ENCODE data around the gene ELL2. TPM values are rescaled to one million over a fixed set of nuclear protein-coding genes. Genes with fewer than 3 reads are reported as not detected.
A peak's percentile ranks its signal among the peaks of the same experiment; 100 is the strongest.
"Not testable (repeated sequence)": the region's sequence is repeated elsewhere in the genome, so short reads cannot be mapped to it uniquely, and the experiment has no call there.

The ELL2 gene
- total and polyA plus RNA-seq, 9 of the 15 experiments (the other 6 are each of a cell fraction or from before 2014, with no cell fraction given): 4.3 to 18.3 (median 14.5) TPM

DNA sequence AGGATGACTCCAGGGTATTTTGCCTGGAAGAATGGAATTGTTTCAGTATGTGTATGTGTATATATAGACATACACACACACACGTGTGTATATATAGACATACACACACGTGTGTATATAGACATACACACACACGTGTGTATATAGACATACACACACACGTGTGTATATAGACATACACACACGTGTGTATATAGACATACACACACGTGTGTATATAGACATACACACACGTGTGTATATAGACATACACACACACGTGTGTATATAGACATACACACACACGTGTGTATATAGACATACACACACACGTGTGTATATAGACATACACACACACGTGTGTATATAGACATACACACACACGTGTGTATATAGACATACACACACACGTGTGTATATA lies 34.4 kb downstream of the ELL2 start:
- POLR2A ChIA-PET: interaction anchor here (0.8 kb wide), 1 partner anchor 248 kb away, joined by 3 read pairs; no protein-coding TSS in a partner anchor
- H2AFZ ChIP-seq (ENCODE audit: low read depth, low read length); H3K4me2 ChIP-seq (ENCODE audit: insufficient read depth, low read length); H3K4me3 ChIP-seq; H3K9me1 ChIP-seq (ENCODE audit: control insufficient read depth, insufficient read depth, low read length); BruUV-seq (replicated peaks); DNase-seq (ENCODE audit: extremely low read depth in 1 of 4, low spot score in 3 of 4); CTCF ChIA-PET (ENCODE audit: low intra/inter-chr PET ratio); H3K27ac ChIP-seq (ENCODE audit: extremely low read depth, low read depth, low read length); H3K9me3 ChIP-seq (replicated peaks; ENCODE audit: control insufficient read depth, insufficient read depth, low read depth, low read length); ATAC-seq; H3K36me3 ChIP-seq (ENCODE audit: control insufficient read depth, insufficient read depth, low read length); FAIRE-seq; in situ Hi-C loops (cut with MboI); H3K27me3 ChIP-seq (ENCODE audit: control insufficient read depth in 2 of 2, insufficient read depth in 2 of 2, low read length in 2 of 2); H4K20me1 ChIP-seq (replicated peaks; ENCODE audit: control insufficient read depth, insufficient read depth, low read length); H3K9ac ChIP-seq (ENCODE audit: insufficient read depth in 1 of 2, low read depth in 2 of 2, low read length in 2 of 2); intact Hi-C loops (cut with micrococcal nuclease): not testable (repeated sequence)
- Histone ChIP-seq H3K4me1 (replicated peaks in 1 of 2; ENCODE audit: control insufficient read depth in 2 of 2, insufficient read depth in 2 of 2, low read length in 2 of 2) (peaks cover 10 to 62% of the 10 kb centered on the region in 2 experiments), H3K79me2 (ENCODE audit: control insufficient read depth, insufficient read depth, low read length) (peaks cover 44% of the 10 kb centered on the region)
- 0 out of 2 replicates have a peak, but pooled peaks have one; percentile 14 for TF ChIP-seq ADNP (tag; IDR thresholded peaks at IDR 0.05)
- WGBS (ENCODE audit: insufficient coverage, low coverage, missing lambda C conversion rate): 73% methylated on average over 5 of the region's 13 CpGs

DNA sequence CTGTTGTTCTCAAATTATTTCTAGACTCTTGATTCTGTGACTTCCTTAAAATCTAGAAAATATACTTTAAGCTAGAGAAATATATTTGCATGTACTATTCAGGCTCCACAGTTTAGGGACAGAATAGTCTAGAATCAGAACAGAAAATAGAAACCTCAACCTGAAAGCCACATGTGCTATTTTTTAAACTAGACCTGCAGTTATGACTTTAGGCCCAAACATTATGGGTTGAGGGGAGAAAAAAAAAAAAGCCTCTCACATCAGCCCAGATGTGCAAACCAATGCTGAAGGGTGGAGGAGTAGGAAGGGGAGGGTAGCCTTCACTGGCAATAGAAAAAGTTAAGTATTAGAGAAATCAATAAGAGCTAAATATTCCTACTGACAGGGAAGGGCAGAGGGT lies 35.7 kb downstream of the ELL2 start:
- intact Hi-C loops (cut with micrococcal nuclease) (no loop called here), in situ Hi-C loops (cut with MboI) (no loop called here)
- Histone ChIP-seq H4K20me1 (replicated peaks; ENCODE audit: control insufficient read depth, insufficient read depth, low read length) (no peaks in the 10 kb centered on the region), H3K9ac (ENCODE audit: insufficient read depth in 1 of 2, low read depth in 2 of 2, low read length in 2 of 2) (no peak overlapping the region), H2AFZ (ENCODE audit: low read depth, low read length) (no peak overlapping the region), H3K9me3 (replicated peaks; ENCODE audit: control insufficient read depth, insufficient read depth, low read depth, low read length) (no peaks in the 10 kb centered on the region), H3K27me3 (ENCODE audit: control insufficient read depth in 2 of 2, insufficient read depth in 2 of 2, low read length in 2 of 2) (no peaks in the 10 kb centered on the region), H3K4me1 (replicated peaks in 1 of 2; ENCODE audit: control insufficient read depth in 2 of 2, insufficient read depth in 2 of 2, low read length in 2 of 2) (peaks cover 10 to 52% of the 10 kb centered on the region in 2 experiments), H3K79me2 (ENCODE audit: control insufficient read depth, insufficient read depth, low read length) (peaks cover 34% of the 10 kb centered on the region), H3K4me3 (no peak overlapping the region), H3K9me1 (ENCODE audit: control insufficient read depth, insufficient read depth, low read length) (no peaks in the 10 kb centered on the region), H3K27ac (ENCODE audit: extremely low read depth, low read depth, low read length) (no peak overlapping the region), H3K36me3 (ENCODE audit: control insufficient read depth, insufficient read depth, low read length) (no peaks in the 10 kb centered on the region; the same call in 2 of the 3 replicates), H3K4me2 (ENCODE audit: insufficient read depth, low read length) (no peak overlapping the region)
- POLR2A ChIA-PET: interaction anchor here (0.9 kb wide), 1 partner anchor 47 kb away, joined by 3 read pairs; no protein-coding TSS in a partner anchor
- DNase-seq (ENCODE audit: extremely low read depth in 1 of 4, low spot score in 3 of 4): no peak
- CTCF ChIA-PET (ENCODE audit: low intra/inter-chr PET ratio): no interaction called here
- no peak for ATAC-seq
- FAIRE-seq: no peak
- BruUV-seq (replicated peaks): no TSS peak
- TF ChIP-seq ZNF696 (CRISPR knock-in tag; conservative IDR thresholded peaks at IDR 0.05) (no peak), POLR3G (IDR thresholded peaks at IDR 0.05; ENCODE audit: extremely low read depth, insufficient read length, insufficient replicate concordance) (no peak), PHB2 (IDR thresholded peaks at IDR 0.05; ENCODE audit: low read depth) (no peak), TAF7 (tag; IDR thresholded peaks at IDR 0.05) (no peak), ZBTB40 (IDR thresholded peaks at IDR 0.05) (no peak), ZBTB40 (CRISPR knock-in tag; IDR thresholded peaks at IDR 0.05) (no peak), KLF16 (IDR thresholded peaks at IDR 0.05) (no peak), ZNF583 (CRISPR knock-in tag; IDR thresholded peaks at IDR 0.05) (no peak)

All from K562 (cell line).